HG02759 (cell line): ENCODE data around the gene GPATCH4.

ENCODE experiments used
- ATAC-seq: cut with Tn5 transposase; IDR thresholded peaks from one replicate; pipeline ENCODE4 v1.9.1; 2021; ENCODE audit warnings: mild to moderate bottlenecking, moderate library complexity; ENCODE audit not compliant: unreplicated experiment

GPATCH4 gene

GRCh38 chr1:156551869-156552268 lies 49.4 kb downstream of the GPATCH4 start:
- no peak for ATAC-seq

- no peak for ATAC-seq
Observed at GRCh38 chr1:156551066-156551643, 50.1 kb downstream of the GPATCH4 start.

GRCh38 chr1:156550346-156550745 lies 50.9 kb downstream of the GPATCH4 start:
- no peak for ATAC-seq

GRCh38 chr1:156549831-156550230 lies 51.4 kb downstream of the GPATCH4 start:
- ATAC-seq: no peak

GRCh38 chr1:156549390-156549789 lies 51.9 kb downstream of the GPATCH4 start:
- ATAC-seq: no peak

- no peak for ATAC-seq
Observed at GRCh38 chr1:156547982-156548381, 53.3 kb downstream of the GPATCH4 start.

- no peak for ATAC-seq
Observed at GRCh38 chr1:156547434-156547833, 53.8 kb downstream of the GPATCH4 start.

GRCh38 chr1:156546267-156546666 lies 55.0 kb downstream of the GPATCH4 start:
- no peak for ATAC-seq

- ATAC-seq: no peak
Observed at GRCh38 chr1:156544592-156545102, 56.6 kb downstream of the GPATCH4 start.
